A673 (cell line): Measurements from ENCODE around the gene SEL1L. TPM values are rescaled to one million over a fixed set of nuclear protein-coding genes. Genes with fewer than 3 reads are reported as not detected.

Source experiments
- BruUV-seq: library from RNA; stranded (reverse); fragments of 400-500 nt; replicated peaks from 2 replicates; lab custom pipeline; 2021; lab: Mats Ljungman, UMichigan
- CTCF ChIA-PET: fragments of 300-600 bp; sonication (Branson Sonifier 250); formaldehyde crosslinking; loops from one replicate; lab custom pipeline; 2022; ENCODE audit warnings: antibody characterized with exemption; lab: Charles Lee
- POLR2A ChIA-PET: fragments of 300-600 bp; sonication (Branson Sonifier 250); formaldehyde crosslinking; loops from one replicate; lab custom pipeline; 2022; ENCODE audit warnings: antibody characterized with exemption; ENCODE audit not compliant: low non-redundant PET; lab: Charles Lee
- DNase-seq: peaks from one replicate; pipeline ENCODE4 v3.0.0-alpha.2; 2015; ENCODE audit warnings: low spot score
- H3K27ac ChIP-seq: fragments of 200-600 bp; sonication (generic); 2 replicates; pipeline ENCODE4 v1.5.1; 2016; ENCODE audit warnings: mixed run types, low read depth, mild to moderate bottlenecking, mixed read lengths, antibody characterized with exemption, low read length; ENCODE audit not compliant: poor library complexity, severe bottlenecking
- H3K27me3 ChIP-seq: fragments of 200-600 bp; sonication (generic); replicated peaks from 2 replicates; pipeline ENCODE4 v1.6.1; 2017; ENCODE audit warnings: mixed run types, low read depth, mild to moderate bottlenecking, mixed read lengths, antibody characterized with exemption, low read length; ENCODE audit not compliant: insufficient read depth, poor library complexity
- H3K36me3 ChIP-seq: fragments of 200-600 bp; sonication (generic); 2 replicates; pipeline ENCODE4 v1.6.1; 2016; ENCODE audit warnings: mixed run types, mild to moderate bottlenecking, mixed read lengths, antibody characterized with exemption, low read length; ENCODE audit not compliant: insufficient read depth, poor library complexity, severe bottlenecking
- H3K4me1 ChIP-seq: fragments of 200-600 bp; sonication (generic); 2 replicates; pipeline ENCODE4 v1.6.1; 2017; ENCODE audit warnings: mixed run types, mild to moderate bottlenecking, mixed read lengths, antibody characterized with exemption, low read length; ENCODE audit not compliant: insufficient read depth, poor library complexity, severe bottlenecking
- H3K4me3 ChIP-seq: fragments of 200-600 bp; sonication (generic); 2 replicates; pipeline ENCODE4 v1.5.1; 2016; ENCODE audit warnings: low read depth, mixed run types, mild to moderate bottlenecking, mixed read lengths, low read length; ENCODE audit not compliant: poor library complexity, severe bottlenecking
- H3K9me3 ChIP-seq: fragments of 200-600 bp; sonication (generic); 2 replicates; pipeline ENCODE4 v1.6.1; 2016; ENCODE audit warnings: mixed run types, low read depth, mild to moderate bottlenecking, mixed read lengths, antibody characterized with exemption, low read length; ENCODE audit not compliant: poor library complexity, severe bottlenecking
- EZH2 ChIP-seq: fragments of 200-600 bp; sonication (generic); IDR thresholded peaks from 2 replicates; pipeline ENCODE4 v1.6.1; 2017; ENCODE audit warnings: borderline replicate concordance, low read depth, mild to moderate bottlenecking, mixed read lengths, antibody characterized with exemption, low read length; ENCODE audit not compliant: poor library complexity, severe bottlenecking
- intact Hi-C: fragments of 100-400 bp; cut with micrococcal nuclease; formaldehyde crosslinking; loops from one replicate; pipeline ENCODE4 v1.10.0; 2022; ENCODE audit not compliant: unreplicated experiment
- total RNA-seq: library from RNA; stranded (reverse); gene quantifications from 2 replicates; pipeline ENCODE4 v1.2.3, GENCODE V29; 2021
- TF ChIP-seq, protein P1 (sequence below): fragments of 300-800, 200-600 bp; sonication (generic); conservative IDR thresholded peaks from 2 replicates; pipeline ENCODE4 v1.5.1; 2017; ENCODE audit warnings: low read depth, mild to moderate bottlenecking, antibody characterized with exemption, low read length, moderate library complexity, mixed read lengths

The SEL1L gene
- total RNA-seq, 1 experiment from 2014 or later, result 52.5 TPM

- DNase-seq, result no peak
- H3K9me3 ChIP-seq, result no peaks in the 10 kb centered on the region
- BruUV-seq, result no TSS peak
- no peaks in the 10 kb centered on the region for H3K4me1 ChIP-seq
- intact Hi-C loops, result no loop called here
- H3K27me3 ChIP-seq, result no peaks in the 10 kb centered on the region
- H3K4me3 ChIP-seq, result no peak overlapping the region
- ChIA-PET POLR2A (no interaction called here), CTCF (no interaction called here)
- peaks cover 29% of the 10 kb centered on the region for H3K36me3 ChIP-seq
- TF ChIP-seq, protein P1, sequence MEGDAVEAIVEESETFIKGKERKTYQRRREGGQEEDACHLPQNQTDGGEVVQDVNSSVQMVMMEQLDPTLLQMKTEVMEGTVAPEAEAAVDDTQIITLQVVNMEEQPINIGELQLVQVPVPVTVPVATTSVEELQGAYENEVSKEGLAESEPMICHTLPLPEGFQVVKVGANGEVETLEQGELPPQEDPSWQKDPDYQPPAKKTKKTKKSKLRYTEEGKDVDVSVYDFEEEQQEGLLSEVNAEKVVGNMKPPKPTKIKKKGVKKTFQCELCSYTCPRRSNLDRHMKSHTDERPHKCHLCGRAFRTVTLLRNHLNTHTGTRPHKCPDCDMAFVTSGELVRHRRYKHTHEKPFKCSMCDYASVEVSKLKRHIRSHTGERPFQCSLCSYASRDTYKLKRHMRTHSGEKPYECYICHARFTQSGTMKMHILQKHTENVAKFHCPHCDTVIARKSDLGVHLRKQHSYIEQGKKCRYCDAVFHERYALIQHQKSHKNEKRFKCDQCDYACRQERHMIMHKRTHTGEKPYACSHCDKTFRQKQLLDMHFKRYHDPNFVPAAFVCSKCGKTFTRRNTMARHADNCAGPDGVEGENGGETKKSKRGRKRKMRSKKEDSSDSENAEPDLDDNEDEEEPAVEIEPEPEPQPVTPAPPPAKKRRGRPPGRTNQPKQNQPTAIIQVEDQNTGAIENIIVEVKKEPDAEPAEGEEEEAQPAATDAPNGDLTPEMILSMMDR, result no peak
- TF ChIP-seq EZH2, result no peak
- H3K27ac ChIP-seq, result no peak overlapping the region
Observed at GRCh38 chr14:81523616-81524015, 10.0 kb downstream of the SEL1L start.

DNA sequence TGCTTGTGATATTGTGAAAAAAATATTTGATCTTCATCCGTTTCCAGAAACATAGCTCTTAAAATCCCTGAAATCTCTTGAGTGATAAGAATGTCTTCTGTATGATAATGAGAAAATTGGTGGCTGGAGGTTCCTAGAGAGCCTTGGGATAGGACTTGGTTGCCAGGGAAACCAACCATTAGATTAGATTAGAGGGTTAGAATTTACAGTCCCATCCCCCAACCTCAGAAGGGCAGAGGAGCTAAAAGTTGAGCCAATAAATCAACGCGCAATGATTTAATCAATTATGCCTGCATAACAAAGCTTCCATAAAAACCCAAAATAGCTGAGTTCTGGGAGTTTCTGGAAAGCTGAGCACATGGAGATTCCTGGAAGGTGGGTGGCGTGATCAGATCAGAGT lies 10.6 kb downstream of the SEL1L start:
- no peak for DNase-seq
- POLR2A ChIA-PET, result no interaction called here
- no peak overlapping the region for H3K4me3 ChIP-seq
- peaks cover 29% of the 10 kb centered on the region for H3K36me3 ChIP-seq
- no peaks in the 10 kb centered on the region for H3K27me3 ChIP-seq
- intact Hi-C loops, result no loop called here
- no peaks in the 10 kb centered on the region for H3K9me3 ChIP-seq
- TF ChIP-seq, protein P1, result no peak
- CTCF ChIA-PET, result no interaction called here
- H3K4me1 ChIP-seq, result no peaks in the 10 kb centered on the region
- BruUV-seq, result no TSS peak
- no peak overlapping the region for H3K27ac ChIP-seq

DNA sequence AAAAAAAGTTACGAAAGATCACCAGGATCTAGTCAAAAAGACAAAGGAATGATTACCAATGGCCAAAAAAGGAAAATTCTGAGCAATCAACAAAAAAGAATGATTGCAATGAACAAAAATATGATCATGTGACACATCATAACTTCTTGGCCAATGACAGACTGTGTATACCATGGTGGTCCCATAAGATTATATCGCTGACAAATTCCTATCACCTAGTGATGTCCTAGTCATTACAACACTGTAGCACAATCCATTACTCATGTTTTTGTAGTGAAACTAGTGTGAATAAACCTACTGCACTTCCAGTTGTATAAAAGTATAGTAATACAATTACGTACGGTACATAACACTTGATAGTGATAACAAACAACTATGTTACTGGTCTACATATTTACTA lies 12.3 kb downstream of the SEL1L start:
- TF ChIP-seq, protein P1, result no peak
- TF ChIP-seq EZH2, result no peak
- intact Hi-C loops, result no loop called here
- DNase-seq, result no peak
- ChIA-PET POLR2A (no interaction called here), CTCF (no interaction called here)
- H3K27ac ChIP-seq, result no peak overlapping the region
- no TSS peak for BruUV-seq
- no peaks in the 10 kb centered on the region for H3K4me1 ChIP-seq
- no peaks in the 10 kb centered on the region for H3K27me3 ChIP-seq
- no peaks in the 10 kb centered on the region for H3K9me3 ChIP-seq
- peaks cover 34% of the 10 kb centered on the region for H3K36me3 ChIP-seq
- no peak overlapping the region for H3K4me3 ChIP-seq
